NCI-H1694 treated with DMSO at 0.1 percent for 48 hours (cell line): Measurements from ENCODE around the gene OR51B4.
"Not testable (repeated sequence)": the region's sequence is repeated elsewhere in the genome, so short reads cannot be mapped to it uniquely, and the experiment has no call there.

ENCODE experiments used
- DNase-seq: peaks from one replicate; lab custom pipeline; 2025; lab: John Stamatoyannopoulos, UW

Gene OR51B4

DNA sequence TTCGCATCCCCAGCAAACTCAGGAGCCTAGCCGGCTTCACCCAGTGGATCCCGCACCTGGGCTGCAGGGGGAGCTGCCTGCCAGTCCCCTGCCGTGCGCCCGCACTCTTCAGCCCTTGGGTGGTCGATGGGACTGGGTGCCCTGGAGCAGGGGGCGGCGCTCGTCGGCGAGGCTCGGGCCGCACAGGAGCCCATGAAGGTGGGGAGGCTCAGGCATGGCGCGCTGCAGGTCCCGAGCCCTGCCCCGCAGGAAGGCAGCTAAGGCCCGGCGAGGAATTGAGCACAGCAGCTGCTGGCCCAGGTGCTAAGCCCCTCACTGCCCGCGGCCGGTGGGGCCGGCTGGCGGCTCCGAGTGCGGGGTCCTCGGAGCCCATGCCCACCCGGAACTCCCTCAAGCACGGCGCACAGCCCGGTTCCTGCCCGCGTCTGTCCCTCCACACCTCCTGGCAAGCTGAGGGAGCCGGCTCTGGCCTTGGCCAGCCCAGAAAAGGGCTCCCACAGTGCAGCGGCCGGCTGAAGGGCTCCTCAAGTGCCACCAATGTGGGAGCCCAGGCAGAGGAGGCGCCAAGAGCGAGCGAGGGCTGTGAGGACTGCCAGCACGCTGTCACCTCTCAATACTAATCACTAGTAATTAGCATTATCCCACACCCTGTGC lies 7.3 kb downstream of the OR51B4 start:
- DNase-seq: not testable (repeated sequence)

- no peak for DNase-seq
These were observed 8.7 kb downstream of the OR51B4 start for GRCh38 chr11:5293028-5293427.

- DNase-seq: no peak
These were observed 10.4 kb downstream of the OR51B4 start for GRCh38 chr11:5291207-5291838.

GRCh38 chr11:5290106-5290505 lies 11.6 kb downstream of the OR51B4 start:
- no peak for DNase-seq

- no peak for DNase-seq
These were observed 12.1 kb downstream of the OR51B4 start for GRCh38 chr11:5289696-5290095.

- no peak for DNase-seq
These were observed 12.7 kb downstream of the OR51B4 start for GRCh38 chr11:5288906-5289550.

DNA sequence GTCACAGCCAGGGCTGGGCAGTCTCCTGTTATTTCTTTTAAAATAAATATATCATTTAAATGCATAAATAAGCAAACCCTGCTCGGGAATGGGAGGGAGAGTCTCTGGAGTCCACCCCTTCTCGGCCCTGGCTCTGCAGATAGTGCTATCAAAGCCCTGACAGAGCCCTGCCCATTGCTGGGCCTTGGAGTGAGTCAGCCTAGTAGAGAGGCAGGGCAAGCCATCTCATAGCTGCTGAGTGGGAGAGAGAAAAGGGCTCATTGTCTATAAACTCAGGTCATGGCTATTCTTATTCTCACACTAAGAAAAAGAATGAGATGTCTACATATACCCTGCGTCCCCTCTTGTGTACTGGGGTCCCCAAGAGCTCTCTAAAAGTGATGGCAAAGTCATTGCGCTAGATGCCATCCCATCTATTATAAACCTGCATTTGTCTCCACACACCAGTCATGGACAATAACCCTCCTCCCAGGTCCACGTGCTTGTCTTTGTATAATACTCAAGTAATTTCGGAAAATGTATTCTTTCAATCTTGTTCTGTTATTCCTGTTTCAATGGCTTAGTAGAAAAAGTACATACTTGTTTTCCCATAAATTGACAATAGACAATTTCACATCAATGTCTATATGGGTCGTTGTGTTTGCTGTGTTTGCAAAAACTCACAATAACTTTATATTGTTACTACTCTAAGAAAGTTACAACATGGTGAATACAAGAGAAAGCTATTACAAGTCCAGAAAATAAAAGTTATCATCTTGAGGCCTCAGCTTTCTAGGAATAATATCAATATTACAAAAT lies 13.4 kb downstream of the OR51B4 start:
- no peak for DNase-seq

DNA sequence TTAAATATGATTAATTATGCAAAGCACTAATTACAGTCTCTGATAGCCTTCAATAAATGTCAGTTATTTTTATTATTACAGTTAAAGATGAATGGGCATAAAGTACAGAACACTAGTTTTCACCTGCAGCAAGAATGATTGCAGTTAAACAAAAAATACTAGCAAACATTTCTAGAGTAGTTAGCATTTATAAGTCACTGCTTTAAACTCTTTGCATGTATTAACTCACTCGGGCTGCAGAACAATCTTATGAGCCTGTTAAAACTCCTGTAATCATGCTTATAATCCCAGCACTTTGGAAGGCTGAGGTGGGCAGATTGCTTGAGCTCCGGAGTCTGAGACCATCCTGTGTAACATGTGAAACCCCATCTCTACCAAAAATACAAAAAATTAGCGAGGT lies 14.8 kb downstream of the OR51B4 start:
- no peak for DNase-seq

GRCh38 chr11:5286351-5286750 lies 15.4 kb downstream of the OR51B4 start:
- no peak for DNase-seq

- DNase-seq: no peak
These were observed 15.9 kb downstream of the OR51B4 start for GRCh38 chr11:5285703-5286340.

DNA sequence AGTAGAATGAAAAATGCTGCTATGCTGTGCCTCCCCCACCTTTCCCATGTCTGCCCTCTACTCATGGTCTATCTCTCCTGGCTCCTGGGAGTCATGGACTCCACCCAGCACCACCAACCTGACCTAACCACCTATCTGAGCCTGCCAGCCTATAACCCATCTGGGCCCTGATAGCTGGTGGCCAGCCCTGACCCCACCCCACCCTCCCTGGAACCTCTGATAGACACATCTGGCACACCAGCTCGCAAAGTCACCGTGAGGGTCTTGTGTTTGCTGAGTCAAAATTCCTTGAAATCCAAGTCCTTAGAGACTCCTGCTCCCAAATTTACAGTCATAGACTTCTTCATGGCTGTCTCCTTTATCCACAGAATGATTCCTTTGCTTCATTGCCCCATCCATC lies 17.1 kb downstream of the OR51B4 start:
- no peak for DNase-seq

- DNase-seq: no peak
These were observed 17.9 kb downstream of the OR51B4 start for GRCh38 chr11:5283882-5284281.

DNA sequence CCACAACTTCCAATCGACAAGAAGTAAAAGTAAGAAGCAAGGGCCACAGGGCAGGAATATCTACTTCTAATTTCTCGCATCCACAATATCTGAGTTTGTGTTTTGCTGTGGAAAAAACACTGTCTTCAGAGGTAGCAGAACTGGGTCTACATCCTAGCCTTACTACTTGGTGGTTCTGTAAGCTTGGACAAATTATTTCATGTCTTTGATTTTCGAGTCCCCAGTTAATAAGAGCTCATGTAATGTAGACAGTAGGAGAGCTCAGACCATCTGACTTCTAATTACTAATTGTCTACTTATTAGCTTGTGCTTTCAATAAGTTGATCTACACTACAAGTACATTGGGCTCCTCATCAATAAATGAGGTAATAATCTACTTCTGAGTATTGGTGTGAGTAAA lies 18.7 kb downstream of the OR51B4 start:
- no peak for DNase-seq

GRCh38 chr11:5282628-5283027 lies 19.1 kb downstream of the OR51B4 start:
- DNase-seq: no peak

DNA sequence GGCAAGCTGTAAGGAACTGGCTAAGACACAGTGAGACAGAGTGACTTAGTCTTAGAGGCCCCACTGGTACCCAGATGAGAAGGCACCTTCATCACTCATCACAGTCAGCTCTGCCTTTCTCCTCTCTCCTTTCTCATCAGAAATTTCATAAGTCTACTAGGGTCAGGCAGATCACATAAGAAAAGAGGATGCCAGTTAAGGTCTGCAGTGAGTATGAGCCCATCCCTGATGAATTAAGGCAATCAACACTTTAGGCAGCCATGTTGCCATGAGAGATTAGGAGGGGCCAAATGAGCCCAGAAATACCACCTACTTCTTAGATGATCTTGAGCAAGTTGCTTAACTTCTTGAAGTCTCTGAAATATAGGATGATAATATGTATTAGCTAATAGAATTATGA lies 20.1 kb downstream of the OR51B4 start:
- no peak for DNase-seq

- no peak for DNase-seq
These were observed 21.1 kb downstream of the OR51B4 start for GRCh38 chr11:5280582-5281102.

GRCh38 chr11:5279471-5280090 lies 22.2 kb downstream of the OR51B4 start:
- no peak for DNase-seq

- no peak for DNase-seq
These were observed 23.9 kb downstream of the OR51B4 start for GRCh38 chr11:5277807-5278382.

DNA sequence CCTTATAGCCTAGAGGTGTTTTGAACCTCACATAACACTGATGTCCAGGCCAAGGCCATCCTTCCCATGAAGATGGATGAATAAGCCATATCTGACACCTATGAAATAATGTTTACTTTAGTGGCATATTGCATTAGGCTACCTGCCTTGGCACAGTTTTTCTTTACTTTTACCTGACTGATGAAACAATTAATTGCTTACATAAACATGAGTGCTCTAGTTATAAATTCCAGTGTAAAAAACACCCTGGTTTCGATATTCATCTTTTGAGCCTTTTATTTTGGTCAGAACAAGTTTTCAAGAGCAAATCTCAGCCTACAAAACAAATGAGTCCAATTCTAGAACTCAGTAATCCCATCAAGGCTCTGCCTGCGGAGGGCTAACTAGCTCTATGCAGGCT lies 25.0 kb downstream of the OR51B4 start:
- DNase-seq: no peak

DNA sequence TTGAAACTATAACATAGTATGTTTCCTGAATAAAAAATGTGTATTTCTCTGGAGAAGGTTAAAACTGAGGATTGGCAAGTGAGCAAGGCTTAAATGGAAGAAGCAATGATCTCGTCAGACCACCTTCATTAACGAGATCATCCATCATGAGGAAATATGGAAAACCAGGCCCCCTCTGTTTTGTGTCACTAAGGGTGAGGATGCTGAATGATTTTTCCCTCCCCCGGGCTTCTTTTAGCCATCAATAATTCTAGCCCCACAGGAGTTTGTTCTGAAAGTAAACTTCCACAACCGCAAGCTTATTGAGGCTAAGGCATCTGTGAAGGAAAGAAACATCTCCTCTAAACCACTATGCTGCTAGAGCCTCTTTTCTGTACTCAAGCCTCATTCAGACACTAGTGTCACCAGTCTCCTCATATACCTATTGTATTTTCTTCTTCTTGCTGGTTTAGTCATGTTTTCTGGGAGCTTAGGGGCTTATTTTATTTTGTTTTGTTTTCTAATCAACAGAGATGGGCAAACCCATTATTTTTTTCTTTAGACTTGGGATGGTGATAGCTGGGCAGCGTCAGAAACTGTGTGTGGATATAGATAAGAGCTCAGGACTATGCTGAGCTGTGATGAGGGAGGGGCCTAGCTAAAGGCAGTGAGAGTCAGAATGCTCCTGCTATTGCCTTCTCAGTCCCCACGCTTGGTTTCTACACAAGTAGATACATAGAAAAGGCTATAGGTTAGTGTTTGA lies 26.2 kb downstream of the OR51B4 start:
- DNase-seq: no peak
